Spleen (tissue), 11 donors: ENCODE data around the gene PTPN3. TPM values are rescaled to one million over a fixed set of nuclear protein-coding genes. Genes with fewer than 3 reads are reported as not detected.

Source experiments
- DNase-seq: peaks from one replicate; pipeline ENCODE4 v3.0.0-alpha.2; 2020
- H3K27ac ChIP-seq, 8 donors: fragments of 200-600 bp; sonication (generic) in 7 of 8; 1 replicate in 4 of 8; 2 replicates in 4 of 8; pipeline versions ENCODE4 v1.5.0 to v1.8.0; 2016 to 2021; ENCODE audit warnings: inconsistent platforms in 4 of 8, mild to moderate bottlenecking in 4 of 8, moderate library complexity in 1 of 8
- H3K27me3 ChIP-seq, 7 donors: fragments of 200-600 bp; sonication (generic) in 6 of 7; replicated peaks in 1 of 7; 1 replicate in 4 of 7; 2 replicates in 3 of 7; pipeline versions ENCODE4 v1.5.0 to v1.8.0; 2016 to 2021; ENCODE audit warnings: inconsistent platforms in 3 of 7, mild to moderate bottlenecking in 1 of 7
- H3K36me3 ChIP-seq, 6 donors: fragments of 200-600 bp; sonication (generic) in 5 of 6; 1 replicate in 4 of 6; 2 replicates in 2 of 6; pipeline versions ENCODE4 v1.5.0 to v1.8.0; 2016 to 2021; ENCODE audit warnings: inconsistent platforms in 2 of 6
- H3K4me1 ChIP-seq, 6 donors: fragments of 200-600 bp; sonication (generic) in 5 of 6; 1 replicate in 3 of 6; 2 replicates in 3 of 6; pipeline versions ENCODE4 v1.5.0 to v1.8.0; 2016 to 2021; ENCODE audit warnings: inconsistent platforms in 3 of 6
- H3K4me3 ChIP-seq, 8 donors: fragments of 200-600 bp; sonication (generic) in 7 of 8; 1 replicate in 4 of 8; 2 replicates in 4 of 8; pipeline versions ENCODE4 v1.5.0 to v1.8.0; 2016 to 2021; ENCODE audit warnings: inconsistent platforms in 4 of 8, mild to moderate bottlenecking in 4 of 8, moderate library complexity in 2 of 8
- H3K9me3 ChIP-seq, 8 donors: fragments of 200-600 bp; sonication (generic) in 7 of 8; 1 replicate in 4 of 8; 2 replicates in 4 of 8; pipeline versions ENCODE4 v1.5.0 to v1.8.0; 2016 to 2021; ENCODE audit warnings: inconsistent platforms in 4 of 8
- CTCF ChIP-seq, 11 experiments: fragments of 200-600 bp in 7 of 11; fragments of 450-650 bp in 4 of 11; sonication (generic) in 4 of 11; IDR thresholded peaks in 8 of 11; conservative IDR thresholded peaks in 3 of 11; 1 replicate in 7 of 11; 2 replicates in 4 of 11; pipeline versions ENCODE4 v1.4.0 to v1.8.0; 2016 to 2021; ENCODE audit warnings: antibody characterized with exemption in 11 of 11, inconsistent platforms in 4 of 11, mild to moderate bottlenecking in 1 of 11
- POLR2A ChIP-seq, 3 donors: fragments of 450-650 bp; IDR thresholded peaks; one replicate each; pipeline ENCODE4 v1.5.1; 2017; ENCODE audit warnings: antibody characterized with exemption in 3 of 3, mild to moderate bottlenecking in 1 of 3
- POLR2AphosphoS5 ChIP-seq, 3 donors: sonication (generic); formaldehyde crosslinking; IDR thresholded peaks; one replicate each; pipeline ENCODE4 v1.5.1; 2017; ENCODE audit warnings: antibody characterized with exemption in 3 of 3
- WGBS, 5 donors: extraction: QIAGEN DNeasy Blood & Tissue Kit in 3 of 5; methylation state at CpG; one replicate each; pipeline versions ENCODE4 v1.1.5 to v1.1.7; 2013 to 2018; 5-methylcytosine and 5-hydroxymethylcytosine counted together
- intact Hi-C: fragments of 100-400 bp; cut with DNase I; formaldehyde crosslinking; loops from one replicate; pipeline ENCODE4 v1.15.0; 2023; ENCODE audit warnings: low total_unique reads
- polyA plus RNA-seq, 3 donors: library from polyadenylated mRNA; stranded (reverse); fragments of 200-250 nt; gene quantifications; one replicate each; pipeline ENCODE4 v1.2.1, GENCODE V29; 2013
- total RNA-seq, 7 donors: library from RNA; depleted of rRNA in 3 of 7; stranded (reverse); fragments of >200 nt in 3 of 7; fragmentation: NEBNext Ultra II Directional in 4 of 7; extraction: Animal tissue kit (Norgen Biotek cat#: 25700) in 4 of 7; gene quantifications; one replicate each; pipeline versions ENCODE4 v1.1.0 to v1.2.1, GENCODE V29; 2016 to 2021
- donor health status: healthy with polysubstance abuse.
- donor health status: DM: no; HTN: no; CAD: no; lungs with moderate emphysema.
- donor health status: DM: no; HTN: no; CAD: no.
- donor health status: Bipolar disorder and iron deficiency.
- donor health status: healthy.
- donor health status: DM: no; HTN: no; CAD: no.
- donor health status: DM: yes; HTN: yes; CAD: no.

Gene PTPN3
- total and polyA plus RNA-seq, 10 donors = 0.20 to 1.7 (median 0.48) TPM

- WGBS, 5 donors = 88 to 98% (median 91%) methylated on average over 1 of the region's 1 CpG
- Histone ChIP-seq H3K4me1 (no peaks in the 10 kb centered on the region), H3K4me3 (no peak overlapping the region), H3K36me3 (no peaks in the 10 kb centered on the region), H3K27ac (no peak overlapping the region), H3K27me3 (peaks cover 0 to 8% (median 0%) of the 10 kb centered on the region in 7 donors), H3K9me3 (no peaks in the 10 kb centered on the region)
- TF ChIP-seq CTCF (IDR thresholded peaks at IDR 0.05 in 8 of 11, conservative IDR thresholded peaks at IDR 0.05 in 3 of 11) (no peak), POLR2AphosphoS5 (IDR thresholded peaks at IDR 0.05) (no peak), POLR2A (IDR thresholded peaks at IDR 0.05) (no peak)
- intact Hi-C loops = no loop called here
- no peak for DNase-seq
Observed at GRCh38 chr9:109423877-109424276, 74.2 kb downstream of the PTPN3 start.

DNA sequence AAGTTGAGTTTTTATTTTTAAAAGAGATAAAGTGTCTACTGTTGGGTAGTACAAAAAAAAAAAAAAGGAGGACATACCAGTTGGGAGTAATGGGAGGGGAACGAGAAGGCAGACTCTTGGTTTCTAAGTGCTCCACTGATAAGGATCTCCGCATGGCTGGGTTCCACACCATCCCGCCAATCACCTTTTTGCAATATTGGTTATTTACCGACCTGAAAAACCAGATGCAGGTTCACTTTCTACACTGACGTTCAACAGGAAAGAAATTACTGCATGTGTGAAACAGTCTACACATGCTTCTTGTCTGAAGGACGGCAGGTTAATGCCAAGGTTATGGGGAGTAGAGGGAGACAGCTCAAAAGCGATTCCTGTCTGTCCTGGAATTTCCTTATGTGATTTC is 75.5 kb downstream of the PTPN3 start:
- intact Hi-C loops = no loop called here
- Histone ChIP-seq H3K27ac (no peak overlapping the region), H3K4me3 (no peak overlapping the region)

GRCh38 chr9:109421026-109421970 is 76.8 kb downstream of the PTPN3 start:
- H3K4me3 ChIP-seq = no peak overlapping the region

More for the DNA sequence above, 75.5 kb downstream of the PTPN3 start:
- H3K36me3 ChIP-seq = no peaks in the 10 kb centered on the region
- WGBS, 5 donors = 52 to 69% (median 62%) methylated on average over 7 of the region's 7 CpGs
- peaks cover 0 to 13% (median 0%) of the 10 kb centered on the region in 7 donors for H3K27me3 ChIP-seq
- no peaks in the 10 kb centered on the region for H3K9me3 ChIP-seq
- no peak for DNase-seq
- no peak for TF ChIP-seq POLR2AphosphoS5 (IDR thresholded peaks at IDR 0.05)
- TF ChIP-seq CTCF (IDR thresholded peaks at IDR 0.05 in 8 of 11, conservative IDR thresholded peaks at IDR 0.05 in 3 of 11) = no peak
- no peak for TF ChIP-seq POLR2A (IDR thresholded peaks at IDR 0.05)
- H3K4me1 ChIP-seq = no peaks in the 10 kb centered on the region

More at GRCh38 chr9:109421026-109421970, 76.8 kb downstream of the PTPN3 start:
- Histone ChIP-seq H3K9me3 (no peaks in the 10 kb centered on the region), H3K4me1 (no peaks in the 10 kb centered on the region), H3K27ac (no peak overlapping the region), H3K36me3 (no peaks in the 10 kb centered on the region), H3K27me3 (peaks cover 0 to 17% (median 0%) of the 10 kb centered on the region in 7 donors)
- no peak for DNase-seq
- TF ChIP-seq CTCF (IDR thresholded peaks at IDR 0.05 in 8 of 11, conservative IDR thresholded peaks at IDR 0.05 in 3 of 11) (no peak), POLR2AphosphoS5 (IDR thresholded peaks at IDR 0.05) (no peak), POLR2A (IDR thresholded peaks at IDR 0.05) (no peak)
- WGBS, 5 donors = 75 to 82% (median 80%) methylated on average over 13 of the region's 13 CpGs
- intact Hi-C loops = no loop called here
